T1000 (cell line): ENCODE data around the gene SHMT1.
"Not testable (repeated sequence)": the region's sequence is repeated elsewhere in the genome, so short reads cannot be mapped to it uniquely, and the experiment has no call there.

Source experiments
- DNase-seq: peaks from one replicate; lab custom pipeline; 2025; ENCODE audit warnings: mixed read lengths; lab: John Stamatoyannopoulos, UW

SHMT1 gene

GRCh38 chr17:18378205-18378505 is 14.8 kb upstream of the SHMT1 start:
- DNase-seq, result no peak

DNA sequence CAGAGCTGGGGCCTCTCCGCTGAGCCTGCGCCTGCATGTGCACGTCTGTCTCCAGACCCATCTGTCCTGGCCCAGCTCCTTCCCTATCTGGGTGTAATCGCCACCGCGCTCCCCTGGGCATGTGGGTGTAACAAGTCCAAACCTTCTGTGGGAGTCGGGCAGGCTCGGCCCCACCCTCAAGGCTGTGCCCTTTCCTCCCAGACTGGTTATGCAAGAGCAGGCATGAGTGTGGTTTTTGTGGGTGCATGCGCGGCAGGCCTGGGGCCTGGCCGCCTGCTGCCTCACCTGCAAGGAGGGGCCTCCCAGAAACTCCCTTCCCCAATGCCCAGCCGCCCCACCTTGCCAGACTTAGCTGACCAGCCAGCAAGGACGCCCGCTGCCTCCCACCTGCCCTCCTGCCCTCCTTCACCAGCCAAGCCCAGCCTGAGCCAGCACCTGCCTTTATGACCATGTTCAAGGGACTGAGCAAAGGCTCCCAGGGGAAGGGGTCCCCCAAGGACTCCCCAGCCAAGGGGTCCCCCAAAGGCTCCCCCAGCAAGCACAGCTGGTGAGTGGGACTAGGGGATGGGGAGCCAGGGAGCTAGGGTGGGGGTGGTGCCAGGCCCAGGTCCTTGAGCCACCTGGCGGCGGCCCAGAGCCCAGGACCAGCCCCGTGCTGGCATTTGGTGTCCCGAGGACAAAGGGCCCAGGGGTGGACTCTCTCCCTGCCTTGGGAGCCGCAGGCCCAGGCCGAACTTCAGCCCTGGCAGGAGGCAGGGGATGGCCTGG is 14.3 kb upstream of the SHMT1 start, which contains the start of gene EVPLL:
EVPLL (plus strand) TSS at position 342 of the 768 bp plus-strand sequence. CDS start 3,160 bp downstream, outside the sequence.
- DNase-seq, result no peak

DNA sequence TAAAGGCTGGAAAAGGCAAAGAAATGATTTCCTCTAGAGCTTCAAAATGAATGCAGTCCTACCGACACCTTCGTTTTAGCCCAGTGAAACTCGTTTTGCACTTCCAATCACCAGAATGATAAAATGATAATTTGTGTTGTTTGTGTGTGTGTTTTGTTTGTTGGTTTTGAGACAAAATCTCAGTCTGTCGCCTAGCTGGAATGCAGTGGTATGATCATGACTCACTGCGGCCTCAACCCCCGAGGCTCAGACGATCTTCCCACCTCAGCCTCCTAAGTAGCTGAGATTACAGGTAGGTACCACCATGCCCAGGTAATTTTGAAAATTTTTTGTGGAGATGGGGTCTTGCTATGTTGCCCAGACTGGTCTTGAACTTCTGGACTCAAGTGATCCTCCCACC is 10.9 kb upstream of the SHMT1 start:
- DNase-seq, result no peak

DNA sequence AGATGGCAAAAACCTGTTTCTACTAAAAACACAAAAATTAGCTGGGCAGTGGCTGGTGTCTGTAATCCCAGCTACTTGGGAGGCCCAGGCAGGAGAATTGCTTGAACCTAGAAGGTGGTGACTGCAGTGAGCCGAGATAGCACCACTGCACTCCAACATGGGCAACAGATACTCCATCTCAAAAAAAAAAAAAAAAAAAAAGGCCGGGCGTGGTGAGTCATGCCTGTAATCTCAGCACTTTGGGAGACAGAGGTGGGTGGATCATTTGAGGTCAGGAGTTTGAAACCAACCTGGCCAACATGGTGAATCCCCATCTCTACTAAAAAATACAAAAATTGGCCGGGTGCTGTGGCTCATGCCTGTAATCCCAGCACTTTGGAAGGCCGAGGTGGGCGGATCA is 9.8 kb upstream of the SHMT1 start:
- DNase-seq, result not testable (repeated sequence)

DNA sequence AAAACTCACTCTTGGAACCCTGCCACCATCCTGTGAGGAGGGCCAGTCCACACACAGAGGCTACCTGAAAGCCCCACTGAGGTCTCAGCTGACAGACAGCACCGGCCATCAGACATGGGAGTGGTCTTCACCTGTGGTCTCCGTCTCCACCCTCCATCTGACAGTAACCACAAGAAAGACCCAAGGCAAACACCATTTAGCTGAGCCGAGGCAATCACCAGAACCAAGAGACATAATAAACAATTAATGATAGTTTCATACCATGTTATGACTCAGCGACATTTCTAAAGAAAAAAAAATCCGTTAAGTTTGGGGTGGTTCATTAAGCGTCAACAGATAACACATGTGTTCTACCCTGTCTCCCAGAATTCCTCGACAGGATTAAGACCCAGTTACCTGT is 8.1 kb upstream of the SHMT1 start:
- DNase-seq, result no peak

- no peak for DNase-seq
Measured at GRCh38 chr17:18370761-18371160, 7.4 kb upstream of the SHMT1 start.

DNA sequence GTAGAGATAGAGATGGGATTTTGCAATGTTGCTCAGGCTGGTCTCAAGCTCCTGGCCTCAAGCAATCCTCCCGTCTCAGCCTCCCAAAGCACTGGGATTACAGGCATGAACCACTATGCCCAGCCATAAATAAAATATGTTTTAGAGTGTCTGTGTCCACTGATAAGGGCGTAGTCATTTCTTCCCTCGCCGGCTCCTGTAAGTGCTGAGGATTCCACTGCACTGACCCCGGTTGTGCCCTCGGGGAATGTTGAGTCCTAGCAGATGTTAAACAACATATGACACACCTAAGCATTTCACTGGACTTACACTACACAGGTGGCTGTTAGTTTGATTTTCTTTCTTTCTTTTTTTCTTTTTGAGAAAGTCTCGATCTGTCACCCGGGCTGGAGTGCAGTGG is 5.6 kb upstream of the SHMT1 start:
- no peak for DNase-seq

DNA sequence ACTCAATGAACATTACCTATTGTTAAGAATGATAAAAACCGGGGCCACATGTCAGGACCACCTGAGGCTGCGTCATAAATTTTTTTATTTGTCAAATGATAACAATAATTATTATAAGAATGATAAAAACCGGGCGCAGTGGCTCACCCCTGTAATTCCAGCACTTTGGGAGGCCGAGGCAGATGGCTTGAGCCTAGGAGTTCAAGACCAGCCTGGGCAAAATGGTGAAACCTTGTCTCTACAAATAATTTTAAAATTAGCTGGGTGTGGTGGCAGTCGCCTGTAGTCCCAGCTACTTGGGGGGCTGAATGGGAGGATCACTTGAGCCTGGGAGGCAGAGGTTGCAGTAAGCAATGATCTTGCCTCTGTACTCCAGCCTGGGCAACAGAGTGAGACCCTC is 816 bp upstream of the SHMT1 start:
- DNase-seq, result no peak

DNA sequence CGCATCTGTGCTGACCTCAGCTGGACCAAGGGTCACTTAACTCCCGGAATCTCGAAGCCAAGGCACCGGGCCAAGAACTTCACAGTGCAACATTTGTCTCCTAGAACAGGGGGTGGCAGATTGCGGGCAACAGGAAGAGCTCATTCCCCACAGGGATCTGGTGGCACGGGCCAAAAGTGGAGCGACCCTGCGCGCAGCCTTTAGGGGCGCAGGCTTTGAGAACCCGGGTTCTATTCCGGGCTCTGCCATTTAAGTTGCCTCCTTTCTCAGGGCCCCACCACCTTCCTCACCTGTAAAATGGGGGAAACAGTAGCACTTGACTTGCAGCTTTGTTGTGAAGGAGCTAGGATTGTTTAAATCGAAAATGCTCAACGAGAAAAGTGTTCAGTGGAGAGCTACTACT is 651 bp downstream of the SHMT1 start:
- DNase-seq, result no peak

GRCh38 chr17:18361837-18362697 is 1.3 kb downstream of the SHMT1 start:
- no peak for DNase-seq

DNA sequence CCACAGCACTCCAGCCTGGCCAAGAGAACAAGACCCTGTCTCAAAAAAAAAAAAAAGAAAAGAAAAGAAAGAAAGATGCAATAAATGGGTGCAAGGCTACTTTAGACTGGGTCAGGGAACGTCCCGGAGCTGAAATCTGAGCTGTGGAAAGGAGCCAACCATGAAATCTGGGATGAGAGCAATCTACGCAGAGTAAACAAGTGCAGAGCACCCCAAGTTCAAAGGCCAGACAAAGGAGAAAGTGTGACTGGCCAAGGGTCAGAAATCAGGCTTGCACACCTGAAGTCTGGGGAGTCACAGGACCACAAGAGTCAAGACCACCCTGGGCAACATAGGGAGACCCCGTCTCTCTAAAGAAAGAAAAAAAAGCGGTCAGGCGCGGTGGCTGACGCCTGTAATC is 2.8 kb downstream of the SHMT1 start:
- DNase-seq, result no peak

- DNase-seq, result no peak
Measured at GRCh38 chr17:18356624-18357023, 6.7 kb downstream of the SHMT1 start.

DNA sequence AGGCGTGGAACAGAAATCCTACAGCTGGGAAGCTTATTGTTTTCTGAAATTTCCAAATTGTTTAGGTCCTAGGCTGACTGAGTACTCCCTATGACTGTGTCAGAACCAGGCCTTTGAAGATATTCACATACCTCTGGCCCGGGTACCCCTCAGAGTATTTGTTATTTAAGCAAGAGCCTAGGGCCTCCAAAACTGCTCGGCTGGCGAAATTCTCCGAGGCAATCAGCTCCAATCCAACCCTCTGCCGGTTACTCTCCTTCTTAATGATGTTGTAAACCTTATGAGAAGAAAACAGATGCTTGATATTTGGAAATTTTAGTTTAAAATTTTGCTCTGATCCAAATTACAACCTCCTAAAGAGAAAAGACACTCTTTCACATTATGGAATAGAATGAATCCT is 9.8 kb downstream of the SHMT1 start:
- DNase-seq, result no peak

DNA sequence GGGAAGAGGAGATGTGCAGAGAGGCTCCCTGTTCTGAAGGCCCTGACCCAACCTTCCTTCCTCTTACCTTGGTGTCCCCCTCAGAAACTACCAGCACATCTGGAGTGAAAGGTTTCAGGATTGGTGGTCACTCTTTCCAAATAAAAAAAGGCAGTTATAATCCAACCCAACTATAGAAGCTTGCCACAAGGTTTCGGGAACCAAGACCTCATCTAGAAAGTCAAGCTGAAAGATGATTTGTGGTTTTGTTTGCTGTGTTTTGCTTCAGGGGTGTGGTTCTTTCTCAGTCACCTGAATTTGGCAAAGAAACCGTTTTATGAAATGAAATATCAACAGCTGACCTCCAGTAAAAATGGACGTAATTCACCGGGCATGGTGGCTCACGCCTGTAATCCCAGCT is 19.3 kb downstream of the SHMT1 start:
- no peak for DNase-seq

DNA sequence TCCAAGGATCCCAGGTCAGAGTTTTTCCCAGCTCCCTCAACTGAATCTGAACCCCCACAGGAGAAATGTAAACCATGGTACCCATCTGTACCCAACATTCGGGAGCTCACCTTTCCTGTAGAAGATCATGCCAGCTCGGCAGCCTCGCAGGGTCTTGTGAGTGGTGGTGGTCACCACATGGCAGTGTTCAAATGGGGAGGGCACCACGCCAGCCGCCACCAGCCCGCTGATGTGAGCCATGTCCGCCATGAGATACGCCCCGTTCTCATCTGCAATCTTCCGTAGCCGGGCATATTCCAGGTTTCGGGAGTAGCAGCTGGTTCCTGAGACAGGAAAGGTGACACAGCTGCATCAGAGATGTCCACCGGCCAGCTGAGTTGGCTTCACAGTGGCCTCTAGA is 23.4 kb downstream of the SHMT1 start:
- DNase-seq, result no peak

DNA sequence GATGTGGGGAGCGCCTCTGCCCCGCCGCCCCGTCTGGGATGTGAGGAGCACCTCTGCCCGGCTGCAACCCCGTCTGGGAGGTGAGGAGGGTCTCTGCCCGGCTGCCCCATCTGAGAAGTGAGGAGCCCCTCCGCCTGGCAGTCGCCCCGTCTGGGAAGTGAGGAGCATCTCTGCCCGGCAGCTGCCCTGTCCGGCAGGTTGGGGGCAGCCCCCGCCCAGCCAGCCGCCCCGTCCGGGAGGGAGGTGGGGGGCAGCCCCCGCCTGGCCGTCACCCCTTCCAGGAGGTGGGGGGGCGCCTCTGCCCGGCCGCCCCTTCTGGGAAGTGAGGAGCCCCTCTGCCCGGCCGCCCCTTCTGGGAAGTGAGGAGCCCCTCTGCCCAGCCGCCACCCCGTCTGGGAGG is 25.2 kb downstream of the SHMT1 start:
- DNase-seq, result not testable (repeated sequence)

- DNase-seq, result no peak
Measured at GRCh38 chr17:18332909-18333489, 30.4 kb downstream of the SHMT1 start.

DNA sequence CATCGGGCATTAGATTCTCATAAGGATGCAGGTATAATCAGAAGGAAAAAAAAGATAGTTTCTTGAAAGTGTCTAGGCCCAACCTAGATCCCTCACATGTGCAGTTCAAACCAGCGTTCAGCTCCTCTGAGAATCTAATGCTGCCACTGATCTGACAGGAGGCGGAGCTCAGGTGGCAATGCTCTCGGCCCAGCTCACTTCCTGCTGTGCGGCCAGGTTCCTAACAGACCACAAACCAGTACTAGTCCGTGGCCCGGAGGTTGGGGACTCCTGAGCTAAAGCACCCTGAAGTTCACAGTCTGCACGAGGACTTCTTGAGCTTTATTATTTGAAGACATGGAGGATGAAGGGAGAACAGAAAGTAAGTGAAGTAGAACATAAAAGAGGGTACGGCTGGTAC is 31.5 kb downstream of the SHMT1 start:
- no peak for DNase-seq

- DNase-seq, result no peak
Measured at GRCh38 chr17:18328643-18329204, 34.6 kb downstream of the SHMT1 start.

GRCh38 chr17:18327556-18327955 is 35.8 kb downstream of the SHMT1 start:
- DNase-seq, result no peak

DNA sequence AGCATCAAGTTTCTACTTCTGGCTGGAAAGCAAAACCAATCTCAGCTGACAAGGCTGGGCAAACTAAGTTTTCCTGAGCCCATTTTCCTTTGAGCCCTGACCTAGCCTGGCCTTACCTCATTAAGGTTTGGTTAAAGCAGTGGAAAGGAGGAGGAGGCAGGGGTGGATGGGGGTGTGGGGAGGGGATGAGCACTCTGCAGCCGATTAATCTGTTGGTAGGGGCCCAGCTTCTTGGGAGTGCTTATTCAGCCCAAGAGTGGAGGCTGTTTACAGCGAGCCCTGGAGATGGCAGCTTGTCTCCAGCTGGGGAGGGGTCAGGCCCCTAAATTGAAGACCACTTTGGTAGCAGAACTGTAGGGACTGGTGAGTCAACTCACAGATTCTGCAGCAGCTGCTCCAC is 36.3 kb downstream of the SHMT1 start:
- DNase-seq, result no peak

- no peak for DNase-seq
Measured at GRCh38 chr17:18326572-18326971, 36.8 kb downstream of the SHMT1 start.

GRCh38 chr17:18326039-18326438 is 37.3 kb downstream of the SHMT1 start:
- DNase-seq, result no peak
